K562 (cell line): ENCODE results near the gene SKIL. TPM values are rescaled to one million over a fixed set of nuclear protein-coding genes. Genes with fewer than 3 reads are reported as not detected.

Experiments used
- ATF2 ChIP-seq: sonication (generic); formaldehyde crosslinking; IDR thresholded peaks from 2 replicates; pipeline ENCODE4 v1.8.1; 2022; ENCODE audit warnings: missing genetic modification reagents
- CC2D1A ChIP-seq: fragments of 450-650 bp; IDR thresholded peaks from 2 replicates; pipeline ENCODE4 v1.6.1; 2017; ENCODE audit warnings: mild to moderate bottlenecking
- CHD4 ChIP-seq: fragments of 200-600 bp; sonication (generic); IDR thresholded peaks from 3 replicates; pipeline ENCODE4 v1.6.1; 2012; ENCODE audit warnings: low read depth, mild to moderate bottlenecking, mixed read lengths, low read length, inconsistent platforms; ENCODE audit not compliant: insufficient read depth, insufficient replicate concordance, poor library complexity, severe bottlenecking
- DEAF1 ChIP-seq: fragments of 450-650 bp; formaldehyde crosslinking; IDR thresholded peaks from 2 replicates; pipeline ENCODE4 v1.4.0; 2020; ENCODE audit warnings: mild to moderate bottlenecking, moderate library complexity
- FIP1L1 ChIP-seq: fragments of 200-400 bp; formaldehyde crosslinking; IDR thresholded peaks from 2 replicates; pipeline ENCODE4 v1.6.1; 2018; ENCODE audit warnings: mild to moderate bottlenecking, low read depth, low read length; ENCODE audit not compliant: poor library complexity, severe bottlenecking
- IFI16 ChIP-seq: fragments of 250-450 bp; sonication (Bioruptor Pico); IDR thresholded peaks from 2 replicates; pipeline ENCODE4 v2.1.2; 2022; ENCODE audit warnings: mild to moderate bottlenecking, inconsistent platforms
- KLF13 ChIP-seq: fragments of 450-650 bp; IDR thresholded peaks from 2 replicates; pipeline ENCODE4 v1.6.1; 2016; ENCODE audit warnings: missing genetic modification characterization, low read depth, mild to moderate bottlenecking, missing compliant biosample characterization, moderate library complexity, borderline replicate concordance
- KLF6 ChIP-seq: fragments of 250-450 bp; sonication (Bioruptor Pico); IDR thresholded peaks from 2 replicates; pipeline ENCODE4 v1.4.0; 2020; ENCODE audit warnings: mild to moderate bottlenecking, moderate library complexity, borderline replicate concordance
- L3MBTL2 ChIP-seq: fragments of 450-650 bp; IDR thresholded peaks from 2 replicates; pipeline ENCODE4 v1.6.1; 2016; ENCODE audit warnings: mild to moderate bottlenecking, moderate library complexity
- MAFG ChIP-seq: fragments of 450-650 bp; conservative IDR thresholded peaks from 2 replicates; pipeline ENCODE4 v1.6.1; 2016; ENCODE audit warnings: missing genetic modification characterization, missing compliant biosample characterization
- NFXL1 ChIP-seq: fragments of 450-650 bp; formaldehyde crosslinking; IDR thresholded peaks from 2 replicates; pipeline ENCODE4 v1.4.0; 2021; ENCODE audit warnings: mild to moderate bottlenecking
- PCBP2 ChIP-seq: fragments of 200-400 bp; formaldehyde crosslinking; IDR thresholded peaks from 2 replicates; pipeline ENCODE4 v1.6.1; 2018; ENCODE audit warnings: low read length, low read depth, mild to moderate bottlenecking, moderate library complexity; ENCODE audit not compliant: poor library complexity, severe bottlenecking
- SMAD2 ChIP-seq: fragments of 150-350 bp; IDR thresholded peaks from 2 replicates; pipeline ENCODE4 v1.6.1; 2014; ENCODE audit warnings: low read depth, mild to moderate bottlenecking, low read length
- SMAD4 ChIP-seq: fragments of 250-450 bp; sonication (Bioruptor Pico); conservative IDR thresholded peaks from 2 replicates; pipeline ENCODE4 v1.8.0; 2021; ENCODE audit warnings: inconsistent platforms, mild to moderate bottlenecking, moderate library complexity
- TBL1XR1 ChIP-seq, 2 experiments: IDR thresholded peaks; 2 replicates each; pipeline ENCODE4 v1.6.1; 2012; ENCODE audit warnings: improper control_type of control experiment in 2 of 2, low read length in 2 of 2, mild to moderate bottlenecking in 1 of 2
- TRIM28 ChIP-seq: fragments of 450-650 bp; IDR thresholded peaks from 2 replicates; pipeline ENCODE4 v1.6.1; 2017
- TSHZ1 ChIP-seq: fragments of 250-450 bp; sonication (Bioruptor Pico); IDR thresholded peaks from 2 replicates; pipeline ENCODE4 v1.4.0; 2020; ENCODE audit warnings: mild to moderate bottlenecking, moderate library complexity
- ZNF239 ChIP-seq: fragments of 250-450 bp; sonication (Bioruptor Pico); IDR thresholded peaks from 2 replicates; pipeline ENCODE4 v1.4.0; 2020; ENCODE audit warnings: mild to moderate bottlenecking
- ZNF311 ChIP-seq: fragments of 250-450 bp; sonication (Bioruptor Pico); IDR thresholded peaks from 2 replicates; pipeline ENCODE4 v1.4.0; 2020; ENCODE audit warnings: mild to moderate bottlenecking, moderate library complexity
- ZNF644 ChIP-seq: fragments of 200-800 bp; sonication (Bioruptor generic); IDR thresholded peaks from 2 replicates; pipeline ENCODE4 v1.6.1; 2016; ENCODE audit warnings: low read depth, missing genetic modification characterization, missing compliant biosample characterization
- ZSCAN29 ChIP-seq: fragments of 450-650 bp; IDR thresholded peaks from 2 replicates; pipeline ENCODE4 v1.6.1; 2017
- polyA plus RNA-seq, 8 experiments: library from polyadenylated mRNA; depleted of rRNA in 4 of 8; stranded (reverse) in 5 of 8; unstranded in 3 of 8; fragments of >200 nt; fragmentation: Nextera tagmentation in 2 of 8; fragmentation: Illumina TruSeq in 1 of 8; extraction: Ambion mirVana in 2 of 8; extraction: Trizol in 1 of 8; gene quantifications; 2 replicates each; pipeline versions ENCODE4 v1.2.1 to v1.2.3, GENCODE V29; 2011 to 2014; ENCODE audit warnings: inconsistent platforms in 1 of 8, missing spikeins in 1 of 8
- total RNA-seq, 7 experiments: library from RNA; depleted of rRNA in 6 of 7; stranded (reverse); fragments of >200 nt in 6 of 7; fragmentation: Illumina TruSeq in 2 of 7; extraction: Trizol in 2 of 7; gene quantifications; 2 replicates each; pipeline versions ENCODE4 v1.2.1 to v1.2.3, GENCODE V29; 2011 to 2021; ENCODE audit warnings: low replicate concordance in 1 of 7

Gene SKIL
- total and polyA plus RNA-seq, 9 of the 15 experiments (the other 6 are each of a cell fraction or from before 2014, with no cell fraction given): 4.3 to 19.1 (median 9.7) TPM

GRCh38 chr3:170357176-170358041, at the start of gene SKIL (continued):
- TF ChIP-seq TBL1XR1 (IDR thresholded peaks at IDR 0.05; ENCODE audit: low read length in 2 of 2) (peak; percentile 46 to 90; a peak in 3 of 4 replicates), ZNF644 (tag) (peak; percentile 90), NFXL1 (no peak), KLF13 (tag) (no peak), L3MBTL2 (peak; percentile 73), SMAD2 (no peak), CHD4 (no peak), SMAD4 (CRISPR knock-in tag) (peak; percentile 100), PCBP2 (peak; percentile 39), KLF6 (CRISPR knock-in tag) (no peak), FIP1L1 (no peak), CC2D1A (no peak), ZSCAN29 (no peak), ZNF311 (CRISPR knock-in tag) (no peak), TSHZ1 (CRISPR knock-in tag) (no peak), ATF2 (CRISPR knock-in tag) (peak; percentile 77; the same call in 1 of the 2 replicates), ZNF239 (CRISPR knock-in tag) (no peak), MAFG (tag) (no peak), IFI16 (no peak), TRIM28 (no peak), DEAF1 (CRISPR knock-in tag) (no peak)
